ENCODE measurements around the gene MYOZ1. TPM values are rescaled to one million over a fixed set of nuclear protein-coding genes. Genes with fewer than 3 reads are reported as not detected.

Gene MYOZ1
- total and polyA plus RNA-seq, 2 of the 8 experiments (the other 6 are each of a cell fraction or from before 2014, with no cell fraction given), result 2.6 to 3.3 TPM

DNA sequence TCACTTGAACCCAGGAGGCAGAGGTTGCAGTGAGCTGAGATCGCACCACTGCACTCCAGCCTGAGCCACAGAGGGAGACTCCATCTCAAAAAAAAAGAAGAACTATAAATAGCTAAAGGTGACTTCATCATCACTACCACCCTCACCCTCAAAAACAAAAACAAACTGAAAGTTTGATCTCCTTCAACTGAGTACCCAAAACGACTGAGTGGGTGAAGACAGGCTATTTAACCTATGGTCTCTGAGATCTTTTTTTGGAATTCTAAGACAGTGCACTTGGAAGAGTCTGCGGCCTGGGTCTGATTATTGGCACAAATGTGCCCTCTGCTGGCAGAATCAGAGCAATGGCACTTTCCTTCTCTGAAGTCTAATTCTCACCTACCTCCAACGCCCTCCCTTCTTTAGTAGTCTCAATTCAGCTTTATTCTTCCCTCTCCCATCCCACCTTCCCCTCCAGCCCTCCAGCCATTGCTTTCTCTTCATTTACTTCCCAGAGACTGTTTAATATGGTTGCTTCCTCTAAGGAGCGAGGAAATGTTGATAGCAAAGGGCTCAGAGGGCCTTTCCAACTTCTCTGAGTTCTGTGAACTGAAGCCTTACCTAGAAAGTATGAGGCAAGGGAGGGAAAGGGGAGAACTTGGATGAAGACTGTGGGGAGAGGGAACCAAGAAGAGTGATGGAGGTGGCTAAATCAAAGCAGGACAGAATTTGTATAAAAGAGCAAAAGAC lies 2.9 kb upstream of the MYOZ1 start (continued):
- TF ChIP-seq, protein P1, sequence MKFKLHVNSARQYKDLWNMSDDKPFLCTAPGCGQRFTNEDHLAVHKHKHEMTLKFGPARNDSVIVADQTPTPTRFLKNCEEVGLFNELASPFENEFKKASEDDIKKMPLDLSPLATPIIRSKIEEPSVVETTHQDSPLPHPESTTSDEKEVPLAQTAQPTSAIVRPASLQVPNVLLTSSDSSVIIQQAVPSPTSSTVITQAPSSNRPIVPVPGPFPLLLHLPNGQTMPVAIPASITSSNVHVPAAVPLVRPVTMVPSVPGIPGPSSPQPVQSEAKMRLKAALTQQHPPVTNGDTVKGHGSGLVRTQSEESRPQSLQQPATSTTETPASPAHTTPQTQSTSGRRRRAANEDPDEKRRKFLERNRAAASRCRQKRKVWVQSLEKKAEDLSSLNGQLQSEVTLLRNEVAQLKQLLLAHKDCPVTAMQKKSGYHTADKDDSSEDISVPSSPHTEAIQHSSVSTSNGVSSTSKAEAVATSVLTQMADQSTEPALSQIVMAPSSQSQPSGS (IDR thresholded peaks at IDR 0.05; ENCODE audit: low read length), result no peak
- peak; percentile 96 to 97 for TF ChIP-seq RAD21 (IDR thresholded peaks at IDR 0.05 in 1 of 2, conservative IDR thresholded peaks at IDR 0.05 in 1 of 2; ENCODE audit: low read depth in 2 of 2, low read length in 2 of 2)
- TF ChIP-seq RFX5 (IDR thresholded peaks at IDR 0.05; ENCODE audit: borderline replicate concordance, low read depth, low read length), result no peak
- TF ChIP-seq SRF (IDR thresholded peaks at IDR 0.05; ENCODE audit: low read depth, low read length), result no peak
- TF ChIP-seq TBP (IDR thresholded peaks at IDR 0.05; ENCODE audit: low read depth, low read length), result no peak
- no peak for TF ChIP-seq SIN3A (conservative IDR thresholded peaks at IDR 0.05 in 1 of 2, IDR thresholded peaks at IDR 0.05 in 1 of 2; ENCODE audit: low read depth in 1 of 2, low read length in 2 of 2)
- TF ChIP-seq NANOG (IDR thresholded peaks at IDR 0.05; ENCODE audit: insufficient read depth, low read depth, low read length, poor library complexity, severe bottlenecking), result no peak
- peak; percentile 4; the same call in 1 of the 2 replicates for TF ChIP-seq BRCA1 (IDR thresholded peaks at IDR 0.05; ENCODE audit: low read depth, low read length)
- no peak for TF ChIP-seq HDAC2 (IDR thresholded peaks at IDR 0.05; ENCODE audit: borderline replicate concordance in 1 of 2, low read depth in 2 of 2, low read length in 2 of 2)
- TF ChIP-seq CHD1 (IDR thresholded peaks at IDR 0.05; ENCODE audit: low read depth, low read length), result no peak
- no peak for TF ChIP-seq JUND (IDR thresholded peaks at IDR 0.05; ENCODE audit: low read length)
- TF ChIP-seq, protein P2, sequence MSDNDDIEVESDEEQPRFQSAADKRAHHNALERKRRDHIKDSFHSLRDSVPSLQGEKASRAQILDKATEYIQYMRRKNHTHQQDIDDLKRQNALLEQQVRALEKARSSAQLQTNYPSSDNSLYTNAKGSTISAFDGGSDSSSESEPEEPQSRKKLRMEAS (IDR thresholded peaks at IDR 0.05), result no peak
- no peak for TF ChIP-seq JUN (IDR thresholded peaks at IDR 0.05; ENCODE audit: low read depth, low read length)
- no peak for TF ChIP-seq POLR2AphosphoS5 (IDR thresholded peaks at IDR 0.05; ENCODE audit: low read depth, low read length)
- TF ChIP-seq, protein P3, sequence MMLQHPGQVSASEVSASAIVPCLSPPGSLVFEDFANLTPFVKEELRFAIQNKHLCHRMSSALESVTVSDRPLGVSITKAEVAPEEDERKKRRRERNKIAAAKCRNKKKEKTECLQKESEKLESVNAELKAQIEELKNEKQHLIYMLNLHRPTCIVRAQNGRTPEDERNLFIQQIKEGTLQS (IDR thresholded peaks at IDR 0.05; ENCODE audit: insufficient read depth, low read depth, low read length), result no peak
- TF ChIP-seq EGR1 (IDR thresholded peaks at IDR 0.05; ENCODE audit: borderline replicate concordance, low read depth, low read length), result no peak
- TF ChIP-seq YY1 (IDR thresholded peaks at IDR 0.05; ENCODE audit: low read depth, low read length), result 0 out of 2 replicates have a peak, but pooled peaks have one; percentile 41
- TF ChIP-seq ASH2L (IDR thresholded peaks at IDR 0.05; ENCODE audit: low read length), result no peak
- TF ChIP-seq EP300 (IDR thresholded peaks at IDR 0.05; ENCODE audit: borderline replicate concordance in 1 of 2, low read depth in 2 of 2, low read length in 2 of 2), result no peak
